Common myeloid progenitor, CD34-positive (primary cell): Measurements from ENCODE around the gene SMOC1.

Experiments used
- CTCF ChIA-PET: fragments of 350-600 bp; sonication (Branson Sonifier 250); formaldehyde crosslinking; loops from one replicate; lab custom pipeline; 2021; ENCODE audit warnings: antibody characterized with exemption; lab: Charles Lee
- POLR2A ChIA-PET: fragments of 350-600 bp; sonication (Branson Sonifier 250); formaldehyde crosslinking; loops from one replicate; lab custom pipeline; 2021; ENCODE audit warnings: antibody characterized with exemption; lab: Charles Lee
- DNase-seq, 3 donors: peaks; one replicate each; pipeline versions ENCODE4 v3.0.0 to v3.0.0-alpha.2; 2013
- H3K27ac ChIP-seq, 2 experiments: 1 replicate in 1 of 2; 2 replicates in 1 of 2; pipeline ENCODE4 v1.7.0; 2013; ENCODE audit warnings: inconsistent platforms in 2 of 2, low read length in 2 of 2, mild to moderate bottlenecking in 2 of 2, low read depth in 1 of 2, moderate library complexity in 1 of 2; ENCODE audit not compliant: severe bottlenecking in 2 of 2, insufficient read depth in 1 of 2, poor library complexity in 1 of 2
- H3K27me3 ChIP-seq, 5 experiments: replicated peaks in 2 of 5; 1 replicate in 3 of 5; 2 replicates in 2 of 5; pipeline versions ENCODE4 v1.6.1 to v1.7.0; 2013; ENCODE audit warnings: low read length in 4 of 5, mild to moderate bottlenecking in 2 of 5, moderate library complexity in 2 of 5, inconsistent platforms in 1 of 5; ENCODE audit not compliant: insufficient read depth in 5 of 5, control insufficient read depth in 4 of 5
- H3K36me3 ChIP-seq, 4 experiments: 1 replicate in 2 of 4; 2 replicates in 2 of 4; pipeline versions ENCODE4 v1.6.1 to v1.7.0; 2013; ENCODE audit warnings: low read length in 3 of 4, control low read depth in 1 of 4, mild to moderate bottlenecking in 1 of 4; ENCODE audit not compliant: control insufficient read depth in 4 of 4, insufficient read depth in 4 of 4
- H3K4me1 ChIP-seq, 4 experiments: 1 replicate in 3 of 4; 2 replicates in 1 of 4; pipeline versions ENCODE4 v1.6.1 to v1.7.1; 2013; ENCODE audit warnings: low read length in 3 of 4, mild to moderate bottlenecking in 3 of 4, control low read depth in 1 of 4, inconsistent platforms in 1 of 4, moderate library complexity in 1 of 4; ENCODE audit not compliant: control insufficient read depth in 4 of 4, insufficient read depth in 4 of 4; ENCODE audit errors: control extremely low read depth in 1 of 4
- H3K4me3 ChIP-seq, 7 experiments: 1 replicate in 4 of 7; 2 replicates in 3 of 7; pipeline versions ENCODE4 v1.5.1 to v1.7.0; 2013; ENCODE audit warnings: mild to moderate bottlenecking in 7 of 7, low read length in 6 of 7, moderate library complexity in 6 of 7, inconsistent platforms in 2 of 7, low read depth in 2 of 7, control low read depth in 1 of 7; ENCODE audit not compliant: insufficient read depth in 4 of 7, control insufficient read depth in 1 of 7; ENCODE audit errors: extremely low read depth in 1 of 7
- H3K9me3 ChIP-seq, 5 experiments: 1 replicate in 4 of 5; 2 replicates in 1 of 5; pipeline versions ENCODE4 v1.6.1 to v1.7.1; 2013; ENCODE audit warnings: low read length in 4 of 5, mild to moderate bottlenecking in 2 of 5, inconsistent platforms in 1 of 5, low read depth in 1 of 5, moderate library complexity in 1 of 5; ENCODE audit not compliant: control insufficient read depth in 4 of 5, insufficient read depth in 2 of 5; ENCODE audit errors: control extremely low read depth in 1 of 5
- WGBS: methylation state at CpG from one replicate; pipeline ENCODE4 v1.1.5; 2013; ENCODE audit not compliant: insufficient coverage; 5-methylcytosine and 5-hydroxymethylcytosine counted together

The SMOC1 gene

DNA sequence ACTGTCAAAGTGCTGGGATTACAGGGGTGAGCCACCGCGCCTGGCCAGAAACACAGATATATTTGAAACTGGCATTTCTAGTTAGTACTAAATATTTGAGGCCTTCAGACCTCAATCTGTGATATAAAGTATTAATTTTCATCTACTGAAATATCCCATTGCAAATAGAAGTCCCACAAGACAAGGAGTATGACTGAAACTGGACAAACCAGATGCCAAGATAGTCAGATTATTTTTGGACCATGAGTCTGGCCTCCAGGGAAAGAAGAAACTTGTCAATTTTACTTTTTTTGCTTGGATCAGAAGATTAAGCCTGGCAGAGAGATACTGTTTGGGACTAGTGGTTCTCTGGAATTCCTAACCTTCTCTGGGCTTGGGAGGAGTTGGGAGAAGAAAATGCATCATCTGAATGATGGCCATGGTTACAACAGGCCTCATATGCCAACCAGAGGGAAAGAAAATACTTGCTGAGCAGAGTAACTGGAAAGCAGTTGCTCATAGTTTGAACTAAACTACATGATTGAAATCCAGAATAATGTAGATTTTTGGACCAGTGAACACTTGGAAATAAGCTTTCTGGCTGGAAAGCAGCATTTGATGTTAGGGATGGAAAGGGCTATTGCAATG lies 2.9 kb upstream of the SMOC1 start:
- no peak overlapping the region for H3K4me3 ChIP-seq
- WGBS: no CpG with 5 or more reads among the region's 2 CpGs
- CTCF ChIA-PET: interaction anchor here (0.8 to 2.8 kb wide), 3 partner anchors 133 to 151 kb away, joined by 3 to 11 read pairs (median 3); no protein-coding TSS in a partner anchor
- peaks cover 0 to 2% (median 0%) of the 10 kb centered on the region in 5 experiments for H3K9me3 ChIP-seq
- H3K27me3 ChIP-seq: peaks cover 0 to 45% (median 24%) of the 10 kb centered on the region in 5 experiments
- POLR2A ChIA-PET: no interaction called here
- DNase-seq: no peak
- H3K4me1 ChIP-seq: peaks cover 0 to 15% (median 9%) of the 10 kb centered on the region in 4 experiments
- H3K36me3 ChIP-seq: no peaks in the 10 kb centered on the region
- H3K27ac ChIP-seq: no peak overlapping the region

- CTCF ChIA-PET: interaction anchor here (0.8 to 2.8 kb wide), 4 partner anchors 132 to 436 kb away, joined by 3 to 11 read pairs (median 3); no protein-coding TSS in a partner anchor
- 62% methylated on average over 3 of the region's 3 CpGs for WGBS
- H3K4me3 ChIP-seq: no peak overlapping the region
These were observed 2.3 kb upstream of the SMOC1 start for GRCh38 chr14:69876848-69877306.

DNA sequence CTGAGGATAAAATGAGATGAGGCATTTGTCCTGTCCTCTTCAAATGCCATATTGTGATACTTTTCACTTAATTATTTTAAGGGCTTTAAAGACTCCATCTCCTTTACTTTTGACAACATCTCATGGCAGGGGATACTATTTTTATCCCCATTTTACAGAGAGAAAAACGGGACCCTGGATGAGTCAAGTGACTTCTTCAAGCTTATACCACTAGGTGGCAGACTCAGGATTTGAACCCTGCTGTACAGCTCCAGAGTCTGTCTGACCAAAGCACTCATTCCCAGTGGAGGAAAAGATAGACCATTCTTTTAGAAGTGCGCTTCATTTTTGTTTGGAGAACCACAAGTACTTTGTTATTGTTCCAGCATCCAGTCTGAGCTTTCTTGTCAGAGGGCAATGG lies 1.7 kb upstream of the SMOC1 start:
- POLR2A ChIA-PET: interaction anchor here (0.6 kb wide), 1 partner anchor 589 kb away, joined by 4 read pairs; no protein-coding TSS in a partner anchor
- Histone ChIP-seq H3K4me3 (no peak overlapping the region), H3K36me3 (no peaks in the 10 kb centered on the region), H3K27me3 (peaks cover 0 to 55% (median 24%) of the 10 kb centered on the region in 5 experiments), H3K4me1 (peaks cover 0 to 15% (median 9%) of the 10 kb centered on the region in 4 experiments), H3K27ac (no peak overlapping the region), H3K9me3 (peaks cover 0 to 2% (median 0%) of the 10 kb centered on the region in 5 experiments)
- peak; percentile 13 to 22 (median 18) for DNase-seq
- 28% methylated on average over 2 of the region's 2 CpGs for WGBS
- CTCF ChIA-PET: interaction anchor here (1.0 to 2.8 kb wide), 4 partner anchors 9 to 435 kb away, joined by 3 to 11 read pairs (median 3); no protein-coding TSS in a partner anchor

More at GRCh38 chr14:69876848-69877306, 2.3 kb upstream of the SMOC1 start:
- peaks cover 0 to 2% (median 0%) of the 10 kb centered on the region in 5 experiments for H3K9me3 ChIP-seq
- peaks cover 0 to 15% (median 9%) of the 10 kb centered on the region in 4 experiments for H3K4me1 ChIP-seq
- H3K27ac ChIP-seq: no peak overlapping the region
- H3K27me3 ChIP-seq: peaks cover 0 to 50% (median 24%) of the 10 kb centered on the region in 5 experiments
- POLR2A ChIA-PET: interaction anchor here (0.6 kb wide), 1 partner anchor 590 kb away, joined by 4 read pairs; no protein-coding TSS in a partner anchor
- no peaks in the 10 kb centered on the region for H3K36me3 ChIP-seq
- no peak for DNase-seq

GRCh38 chr14:69878251-69878650 lies 965 bp upstream of the SMOC1 start:
- H3K4me1 ChIP-seq: peaks cover 0 to 15% (median 9%) of the 10 kb centered on the region in 4 experiments
- H3K4me3 ChIP-seq: no peak overlapping the region
- H3K27ac ChIP-seq: no peak overlapping the region
- ChIA-PET POLR2A (no interaction called here), CTCF (interaction anchor here (0.6 to 2.8 kb wide), 6 partner anchors 9 to 435 kb away, joined by 3 to 11 read pairs (median 3); no protein-coding TSS in a partner anchor)
- no peak for DNase-seq
- peaks cover 0 to 60% (median 24%) of the 10 kb centered on the region in 5 experiments for H3K27me3 ChIP-seq
- peaks cover 0 to 2% (median 0%) of the 10 kb centered on the region in 5 experiments for H3K9me3 ChIP-seq
- WGBS: 86% methylated on average over 8 of the region's 9 CpGs
- no peaks in the 10 kb centered on the region for H3K36me3 ChIP-seq

DNA sequence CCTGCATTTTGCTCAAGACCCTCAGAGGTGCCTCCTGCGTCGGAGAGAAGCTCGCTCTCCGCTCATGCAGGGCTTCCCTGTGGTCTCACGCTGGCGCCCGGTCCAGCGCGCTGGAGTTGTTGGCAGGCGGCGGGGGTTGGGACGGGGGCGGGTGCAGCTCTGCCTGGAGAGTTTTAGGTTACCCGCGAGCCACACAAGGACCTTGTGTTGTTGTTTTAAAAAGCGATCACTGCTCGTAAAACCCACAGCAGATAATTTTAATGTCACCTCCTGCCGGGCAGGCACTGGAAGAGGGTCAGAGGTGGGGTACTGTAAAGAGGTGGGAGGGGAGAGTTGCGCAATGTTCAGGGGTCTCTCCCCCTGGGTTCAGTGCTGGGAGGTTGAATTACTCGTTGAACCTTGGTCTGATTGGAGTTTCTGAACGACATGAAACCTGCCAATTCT lies 850 bp downstream of the SMOC1 start:
- 7% methylated on average over 10 of the region's 21 CpGs for WGBS
- Histone ChIP-seq H3K27ac (no peak overlapping the region), H3K27me3 (peaks cover 0 to 64% (median 22%) of the 10 kb centered on the region in 5 experiments), H3K36me3 (no peaks in the 10 kb centered on the region), H3K9me3 (peaks cover 0 to 2% (median 0%) of the 10 kb centered on the region in 5 experiments), H3K4me3 (peak overlapping the region in 4 of 7 experiments; percentile 24 to 65 (median 60)), H3K4me1 (peaks cover 0 to 15% (median 9%) of the 10 kb centered on the region in 4 experiments)
- ChIA-PET CTCF (interaction anchor here (0.6 to 0.9 kb wide), 2 partner anchors 30 to 94 kb away, joined by 3 to 4 read pairs; no protein-coding TSS in a partner anchor), POLR2A (no interaction called here)
- DNase-seq: peak in 2 of 3 donors; percentile 9 to 25

DNA sequence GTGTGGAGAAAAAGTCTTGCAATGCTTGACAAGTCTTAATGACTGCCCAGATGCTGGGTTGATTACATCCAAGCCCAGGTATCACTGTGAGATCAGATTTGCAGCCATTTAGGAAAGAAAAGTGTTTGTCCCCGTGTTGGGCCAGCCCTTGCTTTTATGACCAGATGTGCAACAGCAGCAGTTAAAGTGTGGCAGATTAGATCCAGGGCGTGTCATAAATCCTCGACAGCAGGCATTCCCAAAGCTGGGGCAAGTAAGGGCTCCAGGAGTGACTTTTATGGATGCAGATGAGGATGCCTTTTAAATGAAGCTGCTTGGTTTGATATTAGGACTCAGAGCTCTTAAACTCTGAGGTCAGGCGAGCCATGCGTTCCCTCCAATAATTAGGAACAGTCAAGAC lies 1.7 kb downstream of the SMOC1 start:
- Histone ChIP-seq H3K4me3 (no peak overlapping the region), H3K36me3 (no peaks in the 10 kb centered on the region), H3K27ac (no peak overlapping the region), H3K4me1 (peaks cover 0 to 15% (median 9%) of the 10 kb centered on the region in 4 experiments), H3K27me3 (peaks cover 0 to 64% (median 22%) of the 10 kb centered on the region in 5 experiments), H3K9me3 (peaks cover 0 to 2% (median 0%) of the 10 kb centered on the region in 5 experiments)
- POLR2A ChIA-PET: no interaction called here
- WGBS: 61% methylated on average over 5 of the region's 5 CpGs
- CTCF ChIA-PET: interaction anchor here (0.6 to 2.2 kb wide), 2 partner anchors 94 to 147 kb away, joined by 3 to 8 read pairs; no protein-coding TSS in a partner anchor
- no peak for DNase-seq
